HepG2 (cell line): ENCODE data around the gene GGA1. TPM values are rescaled to one million over a fixed set of nuclear protein-coding genes. Genes with fewer than 3 reads are reported as not detected.

Source experiments
- MLLT10 ChIP-seq: sonication (generic); formaldehyde crosslinking; IDR thresholded peaks from 2 replicates; pipeline ENCODE4 v1.4.0; 2020; ENCODE audit warnings: missing genetic modification reagents
- NCOR1 ChIP-seq: fragments of 200-600 bp; sonication (generic); IDR thresholded peaks from 2 replicates; pipeline ENCODE4 v1.7.0; 2017; ENCODE audit warnings: antibody characterized with exemption, low read length, borderline replicate concordance
- REL ChIP-seq: sonication (generic); formaldehyde crosslinking; conservative IDR thresholded peaks from 2 replicates; pipeline ENCODE4 v1.8.0; 2022; ENCODE audit warnings: mild to moderate bottlenecking, missing genetic modification reagents, moderate library complexity
- ZBTB7B ChIP-seq: sonication (generic); formaldehyde crosslinking; IDR thresholded peaks from 2 replicates; pipeline ENCODE4 v1.4.0; 2020; ENCODE audit warnings: missing genetic modification reagents
- ZFP1 ChIP-seq: IDR thresholded peaks from 2 replicates; pipeline ENCODE4 v1.6.1; 2016
- ZNF326 ChIP-seq: sonication (generic); formaldehyde crosslinking; IDR thresholded peaks from 2 replicates; pipeline ENCODE4 v1.4.0; 2020; ENCODE audit warnings: missing genetic modification reagents, borderline replicate concordance
- ZNF33A ChIP-seq: sonication (generic); formaldehyde crosslinking; IDR thresholded peaks from 2 replicates; pipeline ENCODE4 v1.5.1; 2020; ENCODE audit warnings: missing genetic modification reagents, mild to moderate bottlenecking, moderate library complexity, borderline replicate concordance
- ZNF772 ChIP-seq: sonication (generic); formaldehyde crosslinking; IDR thresholded peaks from 2 replicates; pipeline ENCODE4 v1.5.0; 2020; ENCODE audit warnings: mild to moderate bottlenecking, missing genetic modification reagents
- polyA plus RNA-seq, 8 experiments: library from polyadenylated mRNA; depleted of rRNA in 3 of 8; stranded (reverse) in 7 of 8; unstranded in 1 of 8; fragments of >200 nt; fragmentation: Illumina TruSeq in 4 of 8; extraction: Trizol in 4 of 8; gene quantifications; 2 replicates each; pipeline versions ENCODE4 v1.2.1 to v1.2.3, GENCODE V29; 2011 to 2016; ENCODE audit warnings: low read depth in 4 of 8, missing spikeins in 1 of 8, mixed read lengths in 1 of 8; ENCODE audit not compliant: insufficient read depth in 1 of 8
- total RNA-seq, 5 experiments: library from RNA; depleted of rRNA; stranded (reverse); fragments of >200 nt; fragmentation: Illumina TruSeq; extraction: Trizol; gene quantifications; 2 replicates each; pipeline ENCODE4 v1.2.3, GENCODE V29; 2016; ENCODE audit warnings: low read depth in 1 of 5
- TF ChIP-seq, protein P1 (sequence below): sonication (generic); formaldehyde crosslinking; IDR thresholded peaks from 2 replicates; pipeline ENCODE4 v1.4.0; 2020; ENCODE audit warnings: mild to moderate bottlenecking, missing genetic modification reagents
- TF ChIP-seq, protein P2 (sequence below): sonication (generic); formaldehyde crosslinking; IDR thresholded peaks from 2 replicates; pipeline ENCODE4 v1.5.1; 2020; ENCODE audit warnings: mild to moderate bottlenecking, missing genetic modification reagents, moderate library complexity

GGA1 gene
- total and polyA plus RNA-seq, 2 of the 13 experiments (the other 11 are each of a cell fraction or from before 2014, with no cell fraction given), result 29.1 to 87.2 TPM

DNA sequence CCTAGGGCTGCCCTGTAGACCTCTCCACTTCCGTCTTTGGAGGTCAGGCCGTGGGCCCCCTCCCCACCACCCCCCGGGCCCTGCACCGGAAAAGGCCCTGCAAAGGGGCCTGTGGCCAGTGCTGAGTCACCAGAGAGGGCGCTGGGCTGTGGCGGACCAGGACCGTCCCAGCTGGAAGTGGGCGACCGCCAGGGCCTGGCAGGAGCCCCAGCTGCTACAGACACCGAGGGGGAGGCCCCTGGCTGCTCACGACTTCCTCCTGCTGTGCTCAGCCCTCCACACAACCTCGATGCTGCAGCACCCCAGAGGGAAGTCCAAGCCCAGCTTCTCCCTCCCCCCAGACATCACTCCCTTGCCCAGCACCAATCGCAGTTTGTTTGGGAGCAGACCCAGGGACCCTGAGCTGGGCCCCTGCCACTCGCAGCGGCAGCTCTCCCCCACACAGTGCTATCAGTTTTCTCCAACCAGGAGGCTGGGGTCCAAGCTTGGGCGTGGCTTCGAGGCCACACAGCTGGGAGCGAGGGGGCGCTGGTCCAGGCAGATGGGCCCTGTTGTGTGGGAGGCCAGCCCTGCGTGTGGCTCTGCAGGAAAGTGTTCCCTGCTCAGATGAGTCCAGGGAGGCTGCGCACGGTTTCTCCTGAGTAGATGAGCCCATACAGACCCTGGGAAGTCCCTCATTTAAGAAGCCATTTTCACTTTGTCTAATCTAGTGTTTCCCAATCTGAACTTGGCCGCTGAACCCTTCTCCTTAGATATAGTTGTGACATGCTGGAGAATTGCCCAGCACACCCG is 25.2 kb downstream of the GGA1 start (continued):
- TF ChIP-seq, protein P1, sequence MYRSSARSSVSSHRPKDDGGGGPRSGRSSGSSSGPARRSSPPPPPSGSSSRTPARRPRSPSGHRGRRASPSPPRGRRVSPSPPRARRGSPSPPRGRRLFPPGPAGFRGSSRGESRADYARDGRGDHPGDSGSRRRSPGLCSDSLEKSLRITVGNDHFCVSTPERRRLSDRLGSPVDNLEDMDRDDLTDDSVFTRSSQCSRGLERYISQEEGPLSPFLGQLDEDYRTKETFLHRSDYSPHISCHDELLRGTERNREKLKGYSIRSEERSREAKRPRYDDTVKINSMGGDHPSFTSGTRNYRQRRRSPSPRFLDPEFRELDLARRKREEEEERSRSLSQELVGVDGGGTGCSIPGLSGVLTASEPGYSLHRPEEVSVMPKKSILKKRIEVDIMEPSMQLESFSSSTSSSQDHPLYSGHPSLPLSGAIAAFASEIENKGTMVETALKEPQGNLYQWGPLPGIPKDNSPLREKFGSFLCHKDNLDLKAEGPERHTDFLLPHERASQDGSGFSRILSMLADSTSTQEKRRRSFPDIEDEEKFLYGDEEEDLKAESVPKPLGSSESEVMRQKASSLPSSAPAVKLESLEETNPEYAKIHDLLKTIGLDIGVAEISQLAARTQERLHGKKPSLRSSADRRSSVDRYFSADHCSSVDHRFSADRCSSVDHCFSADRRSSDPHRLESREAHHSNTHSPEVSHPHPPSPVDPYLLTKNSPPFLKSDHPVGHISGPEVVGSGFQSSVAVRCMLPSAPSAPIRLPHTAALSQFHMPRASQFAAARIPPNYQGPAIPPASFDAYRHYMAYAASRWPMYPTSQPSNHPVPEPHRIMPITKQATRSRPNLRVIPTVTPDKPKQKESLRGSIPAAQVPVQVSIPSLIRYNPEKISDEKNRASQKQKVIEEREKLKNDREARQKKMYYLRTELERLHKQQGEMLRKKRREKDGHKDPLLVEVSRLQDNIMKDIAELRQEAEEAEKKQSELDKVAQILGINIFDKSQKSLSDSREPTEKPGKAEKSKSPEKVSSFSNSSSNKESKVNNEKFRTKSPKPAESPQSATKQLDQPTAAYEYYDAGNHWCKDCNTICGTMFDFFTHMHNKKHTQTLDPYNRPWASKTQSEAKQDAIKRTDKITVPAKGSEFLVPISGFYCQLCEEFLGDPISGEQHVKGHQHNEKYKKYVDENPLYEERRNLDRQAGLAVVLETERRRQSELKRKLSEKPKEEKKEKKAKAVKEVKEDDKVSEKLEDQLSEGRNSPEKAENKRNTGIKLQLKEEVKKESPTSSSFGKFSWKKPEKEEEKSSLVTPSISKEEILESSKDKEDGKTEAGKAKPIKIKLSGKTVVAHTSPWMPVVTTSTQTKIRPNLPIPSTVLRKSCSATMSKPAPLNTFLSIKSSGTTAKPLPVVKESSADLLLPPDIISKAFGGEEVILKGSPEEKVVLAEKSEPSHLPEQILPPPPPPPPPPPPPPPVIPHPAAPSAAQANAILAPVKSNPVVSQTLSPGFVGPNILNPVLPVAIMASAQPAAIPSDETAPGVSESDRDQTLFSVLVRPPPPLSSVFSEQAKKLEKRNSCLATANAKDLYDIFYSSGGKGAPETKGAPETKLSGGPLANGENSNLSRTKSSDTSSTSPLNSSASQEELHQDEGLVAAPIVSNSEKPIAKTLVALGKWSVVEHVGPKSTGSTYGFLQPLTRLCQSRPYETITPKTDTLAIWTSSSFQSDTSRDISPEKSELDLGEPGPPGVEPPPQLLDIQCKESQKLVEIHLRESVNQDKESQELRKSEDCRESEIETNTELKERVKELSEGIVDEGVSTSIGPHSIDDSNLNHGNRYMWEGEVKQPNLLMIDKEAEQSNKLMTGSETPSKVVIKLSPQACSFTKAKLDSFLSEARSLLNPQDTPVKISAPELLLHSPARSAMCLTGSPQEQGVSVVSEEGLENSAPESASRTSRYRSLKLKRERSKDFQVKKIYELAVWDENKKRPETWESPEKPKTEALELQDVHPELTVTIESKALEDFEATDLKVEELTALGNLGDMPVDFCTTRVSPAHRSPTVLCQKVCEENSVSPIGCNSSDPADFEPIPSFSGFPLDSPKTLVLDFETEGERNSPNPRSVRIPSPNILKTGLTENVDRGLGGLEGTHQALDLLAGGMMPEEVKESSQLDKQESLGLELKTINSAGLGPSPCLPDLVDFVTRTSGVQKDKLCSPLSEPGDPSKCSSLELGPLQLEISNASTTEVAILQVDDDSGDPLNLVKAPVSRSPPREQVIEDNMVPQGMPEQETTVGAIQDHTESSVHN (CRISPR knock-in tag), result no peak
- TF ChIP-seq NCOR1, result no peak
- no peak for TF ChIP-seq MLLT10
- TF ChIP-seq ZNF772, result peak; percentile 61
- TF ChIP-seq, protein P2, sequence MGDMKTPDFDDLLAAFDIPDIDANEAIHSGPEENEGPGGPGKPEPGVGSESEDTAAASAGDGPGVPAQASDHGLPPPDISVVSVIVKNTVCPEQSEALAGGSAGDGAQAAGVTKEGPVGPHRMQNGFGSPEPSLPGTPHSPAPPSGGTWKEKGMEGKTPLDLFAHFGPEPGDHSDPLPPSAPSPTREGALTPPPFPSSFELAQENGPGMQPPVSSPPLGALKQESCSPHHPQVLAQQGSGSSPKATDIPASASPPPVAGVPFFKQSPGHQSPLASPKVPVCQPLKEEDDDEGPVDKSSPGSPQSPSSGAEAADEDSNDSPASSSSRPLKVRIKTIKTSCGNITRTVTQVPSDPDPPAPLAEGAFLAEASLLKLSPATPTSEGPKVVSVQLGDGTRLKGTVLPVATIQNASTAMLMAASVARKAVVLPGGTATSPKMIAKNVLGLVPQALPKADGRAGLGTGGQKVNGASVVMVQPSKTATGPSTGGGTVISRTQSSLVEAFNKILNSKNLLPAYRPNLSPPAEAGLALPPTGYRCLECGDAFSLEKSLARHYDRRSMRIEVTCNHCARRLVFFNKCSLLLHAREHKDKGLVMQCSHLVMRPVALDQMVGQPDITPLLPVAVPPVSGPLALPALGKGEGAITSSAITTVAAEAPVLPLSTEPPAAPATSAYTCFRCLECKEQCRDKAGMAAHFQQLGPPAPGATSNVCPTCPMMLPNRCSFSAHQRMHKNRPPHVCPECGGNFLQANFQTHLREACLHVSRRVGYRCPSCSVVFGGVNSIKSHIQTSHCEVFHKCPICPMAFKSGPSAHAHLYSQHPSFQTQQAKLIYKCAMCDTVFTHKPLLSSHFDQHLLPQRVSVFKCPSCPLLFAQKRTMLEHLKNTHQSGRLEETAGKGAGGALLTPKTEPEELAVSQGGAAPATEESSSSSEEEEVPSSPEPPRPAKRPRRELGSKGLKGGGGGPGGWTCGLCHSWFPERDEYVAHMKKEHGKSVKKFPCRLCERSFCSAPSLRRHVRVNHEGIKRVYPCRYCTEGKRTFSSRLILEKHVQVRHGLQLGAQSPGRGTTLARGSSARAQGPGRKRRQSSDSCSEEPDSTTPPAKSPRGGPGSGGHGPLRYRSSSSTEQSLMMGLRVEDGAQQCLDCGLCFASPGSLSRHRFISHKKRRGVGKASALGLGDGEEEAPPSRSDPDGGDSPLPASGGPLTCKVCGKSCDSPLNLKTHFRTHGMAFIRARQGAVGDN (CRISPR knock-in tag), result peak; percentile 86
- no peak for TF ChIP-seq ZFP1 (CRISPR knock-in tag)
- TF ChIP-seq ZBTB7B, result peak; percentile 43; the same call in 1 of the 2 replicates
- no peak for TF ChIP-seq ZNF33A
- TF ChIP-seq ZNF326 (CRISPR knock-in tag), result no peak; the same call in 1 of the 2 replicates
- TF ChIP-seq REL (CRISPR knock-in tag), result 0 out of 2 replicates have a peak, but pooled peaks have one; percentile 71
